ENCODE measurements around the gene PSAP. TPM values are rescaled to one million over a fixed set of nuclear protein-coding genes. Genes with fewer than 3 reads are reported as not detected.
A peak's percentile ranks its signal among the peaks of the same experiment; 100 is the strongest.

Gene PSAP
- total RNA-seq, 1 donor from 2014 or later: 417 TPM

GRCh38 chr10:71829171-71829570, 21.9 kb downstream of the PSAP start:
- DNase-seq (ENCODE audit: low spot score): no peak

- no peak for DNase-seq (ENCODE audit: low spot score)
Observed at GRCh38 chr10:71828702-71829101, 22.3 kb downstream of the PSAP start.

DNA sequence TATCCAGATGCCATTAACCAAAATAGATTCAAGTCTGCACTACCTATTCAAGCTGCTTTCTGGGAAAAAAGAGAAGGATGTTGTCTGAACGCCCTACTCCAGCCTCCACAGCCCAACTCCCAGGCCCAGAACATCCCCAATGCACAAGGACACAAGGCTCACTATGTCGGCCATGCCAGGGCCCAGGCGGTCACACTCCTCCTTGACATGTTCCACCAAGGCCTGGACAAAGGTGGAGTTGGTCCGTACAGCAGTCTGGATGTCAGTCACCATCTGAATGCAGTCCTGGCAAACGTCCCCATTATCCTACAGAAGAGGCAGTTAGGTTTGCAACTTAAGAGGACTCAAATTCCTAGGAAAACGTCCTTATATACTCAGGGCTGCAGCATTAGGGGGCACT, 23.2 kb downstream of the PSAP start:
- no peak for DNase-seq (ENCODE audit: low spot score)

- no peak for DNase-seq (ENCODE audit: low spot score)
Observed at GRCh38 chr10:71825217-71825616, 25.8 kb downstream of the PSAP start.

- DNase-seq (ENCODE audit: low spot score): no peak
Observed at GRCh38 chr10:71824333-71824732, 26.7 kb downstream of the PSAP start.

DNA sequence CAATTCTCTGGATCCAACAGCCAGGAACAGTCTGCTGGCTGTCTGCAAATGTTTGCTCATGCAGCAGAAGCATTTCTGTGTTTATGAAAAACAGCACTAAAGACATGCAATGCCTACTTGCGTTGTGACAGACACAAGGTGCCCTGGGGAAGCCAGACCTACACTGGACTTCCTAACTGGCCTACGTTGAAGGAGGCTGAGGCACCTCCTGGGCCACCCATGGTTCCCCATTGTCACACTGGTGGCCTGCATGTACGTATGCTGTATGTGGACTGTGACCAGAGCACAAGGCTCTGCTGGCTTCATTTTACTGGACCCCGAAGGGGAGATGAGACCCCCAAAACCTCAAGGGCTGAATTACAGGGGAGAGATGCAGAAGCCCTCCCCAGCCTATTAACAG, 27.7 kb downstream of the PSAP start:
- no peak for DNase-seq (ENCODE audit: low spot score)

GRCh38 chr10:71821909-71822763, 28.9 kb downstream of the PSAP start:
- no peak for DNase-seq (ENCODE audit: low spot score)

DNA sequence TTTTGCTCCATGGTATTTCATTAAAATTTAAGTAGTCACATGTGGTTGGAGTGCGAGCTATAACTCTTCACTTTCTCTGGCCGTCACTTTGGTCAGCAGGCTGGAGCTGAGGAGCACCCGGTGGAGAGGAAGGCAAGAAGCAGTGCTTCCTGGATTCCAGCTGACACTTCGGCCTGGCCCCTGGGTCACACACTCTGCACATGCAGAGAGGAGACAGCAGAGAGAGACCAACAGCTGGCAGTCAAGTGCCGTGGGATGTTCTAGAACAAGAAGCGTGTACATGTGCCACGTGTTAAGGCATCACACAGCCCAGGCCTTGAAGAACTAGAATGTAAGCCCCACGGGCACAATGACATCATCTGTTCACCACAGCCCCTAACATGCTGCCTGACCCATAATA, 30.1 kb downstream of the PSAP start:
- DNase-seq (ENCODE audit: low spot score): no peak

- DNase-seq (ENCODE audit: low spot score): no peak
Observed at GRCh38 chr10:71819985-71820384, 31.1 kb downstream of the PSAP start.

DNA sequence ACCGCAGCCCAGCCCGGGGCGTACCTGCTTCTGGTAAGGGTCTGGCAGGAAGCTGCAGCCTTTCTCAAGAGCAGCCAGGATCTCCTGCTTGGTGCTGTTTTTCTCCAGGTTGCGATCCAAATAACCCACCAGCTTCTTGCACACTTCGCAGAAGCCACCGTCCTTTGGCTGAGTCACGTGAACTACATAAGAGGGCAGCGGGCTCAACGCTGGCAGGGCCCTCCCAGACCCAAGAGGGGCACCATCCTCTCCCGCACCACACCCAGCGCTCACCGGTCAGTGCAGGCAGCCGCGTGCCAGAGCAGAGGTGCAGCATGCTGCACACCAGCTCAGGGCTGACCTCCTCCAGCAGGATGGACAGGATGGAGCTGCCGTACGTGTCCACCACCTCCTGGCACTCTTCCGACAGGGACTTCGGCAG, 31.6 kb downstream of the PSAP start:
- DNase-seq (ENCODE audit: low spot score): no peak

- DNase-seq (ENCODE audit: low spot score): no peak
Observed at GRCh38 chr10:71818674-71819260, 32.3 kb downstream of the PSAP start.

DNA sequence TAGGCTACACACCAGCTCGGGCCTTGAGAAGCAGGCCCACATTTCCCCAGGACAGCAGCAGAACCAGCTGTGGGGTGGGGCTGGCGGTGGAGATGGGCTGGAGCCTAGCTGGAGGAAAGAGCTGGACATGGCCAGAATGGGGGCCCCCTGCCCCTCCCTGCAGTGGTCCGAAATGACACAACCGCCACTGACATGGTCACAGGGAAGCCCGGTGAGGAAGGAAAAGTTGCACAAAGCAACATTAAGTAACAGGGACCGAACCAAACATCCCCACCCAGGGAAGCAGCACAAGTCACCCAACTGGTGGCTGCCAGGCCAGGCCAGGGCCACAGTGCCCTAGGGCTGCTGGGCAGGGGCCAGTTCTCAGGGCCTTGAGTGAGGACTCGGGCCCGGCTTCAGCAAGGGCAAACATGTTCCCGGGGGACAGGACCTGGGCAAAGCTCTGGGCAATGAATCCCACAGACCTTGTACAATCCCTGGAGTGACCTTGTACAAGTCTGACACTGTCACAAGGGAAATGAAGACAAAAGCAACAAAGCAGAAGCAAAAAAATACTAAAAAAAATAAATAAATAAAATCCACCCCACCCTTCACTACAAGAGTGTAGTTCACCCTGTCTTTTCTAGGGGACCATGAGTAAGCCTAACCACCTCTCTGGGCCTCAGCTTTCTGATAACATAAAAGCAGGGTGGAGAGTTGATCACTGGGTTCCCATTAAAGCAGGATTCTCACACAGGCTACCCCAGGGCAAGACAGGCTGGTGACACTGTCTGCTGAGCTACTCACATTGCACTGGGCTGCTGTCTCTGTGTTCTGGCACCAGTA, 33.0 kb downstream of the PSAP start:
- DNase-seq (ENCODE audit: low spot score): no peak

DNA sequence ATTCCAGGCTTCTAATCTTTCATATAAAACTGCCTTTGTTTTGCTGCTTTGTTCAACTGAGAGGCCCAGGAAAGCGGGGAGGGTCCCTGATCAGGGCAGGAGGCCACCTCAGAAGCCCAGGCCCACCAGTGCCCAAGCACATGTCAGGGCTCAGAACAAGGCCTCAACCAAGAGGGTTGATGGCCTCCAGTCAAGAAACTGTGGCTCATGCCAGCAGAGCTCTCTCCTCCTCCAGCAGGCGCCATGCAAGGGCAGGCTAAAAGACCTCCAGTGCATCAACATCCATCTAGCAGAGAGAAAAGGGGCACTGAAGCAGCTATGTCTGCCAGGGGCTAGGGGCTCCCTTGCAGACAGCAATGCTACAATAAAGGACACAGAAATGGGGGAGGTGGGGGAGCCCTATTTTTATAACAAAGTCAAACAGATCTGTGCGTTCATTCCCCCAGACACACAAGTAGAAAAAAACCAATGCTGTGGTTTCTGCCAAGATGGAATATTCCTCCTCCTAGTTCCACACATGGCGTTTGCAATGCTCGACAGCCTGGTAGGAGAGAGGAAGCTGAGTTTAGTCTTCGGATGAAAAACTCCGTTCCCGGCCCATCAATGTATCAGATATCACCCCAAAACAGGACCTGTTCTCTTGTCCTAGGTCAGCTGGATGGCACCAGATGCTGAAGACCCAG, 34.0 kb downstream of the PSAP start:
- no peak for DNase-seq (ENCODE audit: low spot score)

GRCh38 chr10:71816421-71816851, 34.6 kb downstream of the PSAP start:
- no peak for DNase-seq (ENCODE audit: low spot score)

- DNase-seq (ENCODE audit: low spot score): no peak
Observed at GRCh38 chr10:71815515-71816130, 35.4 kb downstream of the PSAP start.

DNA sequence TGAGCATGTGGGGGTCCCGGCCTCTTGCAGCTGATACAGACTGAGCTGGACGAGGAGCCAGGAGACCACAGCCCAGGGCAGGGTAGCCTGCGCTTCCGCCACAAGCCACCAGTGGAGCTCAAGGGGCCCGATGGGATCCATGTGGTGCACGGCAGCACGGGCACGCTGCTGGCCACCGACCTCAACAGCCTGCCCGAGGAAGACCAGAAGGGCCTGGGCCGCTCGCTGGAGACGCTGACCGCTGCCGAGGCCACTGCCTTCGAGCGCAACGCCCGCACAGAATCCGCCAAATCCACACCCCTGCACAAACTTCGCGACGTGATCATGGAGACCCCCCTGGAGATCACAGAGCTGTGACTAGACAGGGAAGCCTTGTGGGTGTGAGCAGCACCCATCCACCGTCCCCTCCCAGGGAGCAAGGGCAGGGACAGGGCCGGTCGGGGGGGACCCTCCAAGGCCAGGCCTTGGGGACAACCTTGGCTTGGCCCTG, 36.1 kb downstream of the PSAP start:
- no peak for DNase-seq (ENCODE audit: low spot score)

DNA sequence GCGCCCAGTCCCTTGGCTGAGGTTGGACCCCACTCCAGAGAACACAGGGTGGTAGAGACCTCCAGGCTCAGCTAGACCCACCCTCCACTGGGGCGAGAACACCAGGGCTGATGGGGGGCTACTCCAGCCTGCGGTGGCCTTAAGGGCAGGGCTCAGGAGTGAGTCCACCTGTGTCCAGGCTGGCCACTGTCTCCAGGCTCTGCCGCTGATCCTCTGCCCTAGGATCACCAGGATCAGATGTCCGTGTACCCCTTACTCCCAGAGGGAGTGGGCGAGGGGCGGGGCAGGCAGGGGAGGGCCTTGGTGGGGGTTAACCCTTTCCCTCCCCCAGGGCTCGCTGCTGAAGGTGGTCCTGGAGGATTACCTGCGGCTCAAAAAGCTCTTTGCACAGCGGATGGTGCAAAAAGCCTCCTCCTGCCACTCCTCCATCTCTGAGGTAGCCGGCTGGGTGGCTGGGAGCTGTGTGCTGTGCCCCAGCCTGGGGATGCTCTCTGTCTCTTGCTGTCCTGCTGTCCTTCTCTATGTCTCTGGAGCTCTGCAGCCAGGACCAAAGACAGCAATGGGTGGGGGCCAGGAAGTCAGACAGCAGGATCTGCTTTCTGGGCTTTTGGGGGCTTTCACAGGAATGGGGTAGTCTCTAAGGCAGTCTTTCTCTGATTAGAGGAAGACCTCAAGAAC, 38.0 kb downstream of the PSAP start:
- no peak for DNase-seq (ENCODE audit: low spot score)

GRCh38 chr10:71812016-71812912, 38.8 kb downstream of the PSAP start:
- peak; percentile 40 for DNase-seq (ENCODE audit: low spot score)

DNA sequence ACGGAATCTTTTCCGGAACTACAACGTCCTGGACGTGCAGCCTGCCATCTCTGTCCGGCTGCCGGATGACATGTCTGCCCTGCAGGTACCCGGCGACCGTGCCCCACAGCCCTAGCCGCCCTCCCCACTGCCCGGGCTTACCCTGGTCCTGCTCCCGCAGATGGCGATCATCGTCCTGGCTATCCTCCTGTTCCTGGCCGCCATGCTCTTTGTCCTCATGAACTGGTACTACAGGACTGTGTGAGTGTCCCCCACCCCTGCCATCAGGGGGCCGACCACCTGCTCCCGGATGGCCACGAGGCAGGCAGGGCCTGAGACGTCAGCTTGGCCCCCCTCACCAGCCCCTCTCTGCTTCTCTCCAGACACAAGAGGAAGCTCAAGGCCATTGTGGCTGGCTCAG, 39.7 kb downstream of the PSAP start:
- DNase-seq (ENCODE audit: low spot score): no peak
